ENCODE measurements around the gene LRFN4.

LRFN4 gene

GRCh38 chr11:66845876-66846212 lies 11.0 kb upstream of the LRFN4 start:
- no peak for DNase-seq

- DNase-seq: no peak
Observed at GRCh38 chr11:66846671-66847091, 10.2 kb upstream of the LRFN4 start.

- no peak for DNase-seq
Observed at GRCh38 chr11:66847461-66848232, 9.2 kb upstream of the LRFN4 start.

GRCh38 chr11:66848671-66849500 lies 8.0 kb upstream of the LRFN4 start:
- no peak for DNase-seq

- DNase-seq: no peak
Observed at GRCh38 chr11:66849501-66850234, 7.2 kb upstream of the LRFN4 start.

- no peak for DNase-seq
Observed at GRCh38 chr11:66850235-66850587, 6.7 kb upstream of the LRFN4 start.

- no peak for DNase-seq
Observed at GRCh38 chr11:66850588-66851238, 6.2 kb upstream of the LRFN4 start.

- no peak for DNase-seq
Observed at GRCh38 chr11:66851239-66851596, 5.6 kb upstream of the LRFN4 start.

- no peak for DNase-seq
Observed at GRCh38 chr11:66851698-66852465, 5.0 kb upstream of the LRFN4 start.

GRCh38 chr11:66852466-66853241 lies 4.2 kb upstream of the LRFN4 start:
- no peak for DNase-seq

GRCh38 chr11:66853242-66854229 lies 3.3 kb upstream of the LRFN4 start:
- DNase-seq: no peak

GRCh38 chr11:66854231-66854661 lies 2.6 kb upstream of the LRFN4 start:
- DNase-seq: no peak

- no peak for DNase-seq
Observed at GRCh38 chr11:66854729-66855211, 2.1 kb upstream of the LRFN4 start.

GRCh38 chr11:66855574-66856495 lies 1.0 kb upstream of the LRFN4 start:
- peak; percentile 92 for DNase-seq

- no peak for DNase-seq
Observed at GRCh38 chr11:66857234-66857926, 516 bp downstream of the LRFN4 start.

- no peak for DNase-seq
Observed at GRCh38 chr11:66857927-66858185, 992 bp downstream of the LRFN4 start.

GRCh38 chr11:66858186-66858938 lies 1.5 kb downstream of the LRFN4 start:
- DNase-seq: no peak
